Jurkat, Clone E6-1 (cell line): ENCODE results near the gene AIG1.

Experiments
- DNase-seq: peaks from one replicate; pipeline ENCODE4 v3.0.0-alpha.2; 2011; ENCODE audit warnings: low read depth, low spot score
- H3K4me3 ChIP-seq: 2 replicates; pipeline ENCODE4 v1.5.1; 2011; ENCODE audit warnings: mild to moderate bottlenecking, low read length, control low read depth, moderate library complexity

AIG1 gene

GRCh38 chr6:143363299-143363698, 302.6 kb downstream of the AIG1 start:
- H3K4me3 ChIP-seq: no peak overlapping the region
- no peak for DNase-seq

- no peak for DNase-seq
- H3K4me3 ChIP-seq: no peak overlapping the region
Observed at GRCh38 chr6:143368426-143368825, 307.7 kb downstream of the AIG1 start.

DNA sequence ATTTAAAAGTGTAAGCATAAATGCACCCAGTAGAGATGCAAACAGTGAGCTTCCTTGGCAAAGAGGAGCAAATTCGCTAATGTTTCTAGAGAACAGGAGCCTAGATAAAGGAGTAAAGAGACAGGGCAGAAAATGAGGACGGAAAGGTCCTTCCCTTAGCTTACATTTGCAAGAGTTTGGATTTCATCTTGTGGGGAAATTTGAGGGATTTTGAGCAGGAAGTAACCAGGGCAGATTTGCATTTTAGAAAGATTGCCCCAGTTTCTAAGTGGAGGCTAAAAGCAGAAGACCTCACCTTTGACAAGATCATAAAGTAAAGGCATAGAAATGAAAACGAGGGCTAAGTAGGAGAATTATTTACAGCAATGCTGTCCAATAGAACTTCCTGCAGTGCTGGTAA, 309.3 kb downstream of the AIG1 start:
- no peak for DNase-seq

GRCh38 chr6:143370812-143371370, 310.2 kb downstream of the AIG1 start:
- no peak for DNase-seq
- no peak overlapping the region for H3K4me3 ChIP-seq

More for the DNA sequence above, 309.3 kb downstream of the AIG1 start:
- H3K4me3 ChIP-seq: no peak overlapping the region

- no peak for DNase-seq
- H3K4me3 ChIP-seq: no peak overlapping the region
Observed at GRCh38 chr6:143372199-143372882, 311.7 kb downstream of the AIG1 start.

- no peak for DNase-seq
- H3K4me3 ChIP-seq: no peak overlapping the region
Observed at GRCh38 chr6:143374014-143374413, 313.3 kb downstream of the AIG1 start.

- no peak overlapping the region for H3K4me3 ChIP-seq
- no peak for DNase-seq
Observed at GRCh38 chr6:143375022-143375585, 314.4 kb downstream of the AIG1 start.

DNA sequence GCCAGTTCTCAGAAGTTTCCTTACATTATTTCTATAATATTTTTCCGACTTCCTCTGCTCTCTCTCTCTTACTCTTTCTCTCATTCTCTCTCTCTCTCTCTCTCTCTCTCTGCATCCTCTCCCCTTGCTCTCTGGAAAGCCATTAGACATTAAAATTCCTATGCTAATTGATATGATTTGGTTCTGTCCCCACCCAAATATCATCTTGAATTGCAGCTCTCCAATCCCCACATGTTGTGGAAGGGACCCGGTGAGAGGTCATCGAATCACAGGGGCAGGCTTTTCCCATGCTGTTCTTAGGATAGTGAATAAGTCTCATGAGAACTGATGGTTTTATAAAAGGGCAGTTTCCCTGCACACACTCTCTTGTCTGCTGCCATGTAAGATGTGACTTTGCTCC, 315.7 kb downstream of the AIG1 start:
- no peak overlapping the region for H3K4me3 ChIP-seq
- DNase-seq: no peak

- no peak for DNase-seq
Observed at GRCh38 chr6:143376861-143377260, 316.2 kb downstream of the AIG1 start.

DNA sequence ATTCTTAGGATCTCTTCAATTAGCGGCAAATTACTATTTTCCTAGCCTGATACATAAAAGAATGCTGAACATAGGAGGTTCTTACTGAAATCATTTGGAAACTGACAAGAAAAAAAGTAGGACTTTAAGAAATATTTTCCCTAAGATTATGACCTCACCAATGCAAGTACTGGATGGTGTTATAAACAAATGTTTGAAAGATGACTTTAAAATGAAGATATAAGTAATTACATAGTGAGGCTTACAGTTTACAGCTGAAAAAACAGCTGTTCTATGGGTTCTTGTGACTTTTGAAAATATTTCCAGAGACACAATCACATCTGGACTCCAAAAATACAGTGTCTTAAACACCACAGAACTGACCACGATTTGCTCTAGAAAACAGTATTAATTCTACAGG, 324.9 kb downstream of the AIG1 start:
- no peak overlapping the region for H3K4me3 ChIP-seq
- DNase-seq: no peak

More at GRCh38 chr6:143376861-143377260, 316.2 kb downstream of the AIG1 start:
- no peak overlapping the region for H3K4me3 ChIP-seq

- H3K4me3 ChIP-seq: no peak overlapping the region
- DNase-seq: no peak
Observed at GRCh38 chr6:143390278-143390677, 329.6 kb downstream of the AIG1 start.
